H1 (cell line): ENCODE data around the gene NPTN. TPM values are rescaled to one million over a fixed set of nuclear protein-coding genes. Genes with fewer than 3 reads are reported as not detected.

Experiments used
- GABPA ChIP-seq: IDR thresholded peaks from 2 replicates; pipeline ENCODE4 v1.6.1; 2011; ENCODE audit warnings: mild to moderate bottlenecking, low read length, moderate library complexity, borderline replicate concordance; ENCODE audit not compliant: insufficient read depth
- polyA plus RNA-seq, 7 experiments: library from polyadenylated mRNA; depleted of rRNA in 3 of 7; stranded (reverse) in 5 of 7; unstranded in 2 of 7; fragments of >200 nt in 5 of 7; fragments of 200-250 nt in 2 of 7; gene quantifications; 1 replicate in 5 of 7; 2 replicates in 1 of 7; 4 replicates in 1 of 7; pipeline versions ENCODE4 v1.2.1 to v1.2.3, GENCODE V29; 2011 to 2013; ENCODE audit warnings: missing spikeins in 2 of 7, mixed read lengths in 2 of 7
- total RNA-seq: library from RNA; stranded (reverse); fragmentation: NEBNext Ultra II Directional; extraction: Animal tissue kit (Norgen Biotek cat#: 25700); gene quantifications from 2 replicates; pipeline ENCODE4 v1.2.1, GENCODE V29; 2021

NPTN gene
- total and polyA plus RNA-seq, 2 of the 8 experiments (the other 6 are each of a cell fraction or from before 2014, with no cell fraction given), result 67.0 to 113 TPM

DNA sequence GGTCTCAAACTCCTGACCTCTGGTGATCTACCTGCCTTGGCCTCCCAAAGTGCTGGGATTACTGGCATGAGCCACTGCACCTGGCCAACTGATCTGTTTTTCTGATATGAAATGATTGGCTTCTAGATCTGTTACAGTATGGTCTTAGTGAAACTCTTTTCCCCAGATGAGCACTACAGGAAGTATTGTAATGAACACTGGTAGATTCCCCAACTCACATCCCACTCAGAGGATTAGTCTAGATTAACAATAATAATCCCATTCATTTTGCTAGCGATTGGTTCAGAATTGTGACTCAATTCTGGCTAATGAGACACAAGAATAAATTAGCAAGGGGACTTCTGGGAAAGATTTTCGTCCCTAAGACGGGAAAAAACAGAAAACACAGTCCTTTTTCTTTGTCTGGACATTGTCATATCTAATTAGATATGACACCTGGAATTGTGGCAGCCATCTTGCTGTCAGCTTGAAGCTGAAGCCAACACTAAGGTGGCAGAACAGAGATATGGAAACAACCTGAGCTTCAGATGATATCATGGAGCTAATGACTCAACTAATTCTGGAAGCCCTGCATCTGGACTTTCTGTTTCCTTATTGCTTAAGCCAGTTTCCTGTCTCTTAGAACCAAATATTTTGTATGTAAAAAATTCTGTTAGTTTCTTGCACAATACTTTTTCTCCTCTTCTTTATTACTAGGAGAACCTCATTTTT, 17.4 kb upstream of the NPTN start (continued):
- TF ChIP-seq GABPA, result no peak
